PFSK-1 (cell line): Measurements from ENCODE around the gene SS18L1.

Experiments used
- FOXP2 ChIP-seq: optimal IDR thresholded peaks from 2 replicates; pipeline ENCODE3; 2011; ENCODE audit warnings: borderline replicate concordance, control low read depth, inconsistent platforms; ENCODE audit not compliant: insufficient read depth; ENCODE audit errors: extremely low read length, extremely low read depth
- POLR2AphosphoS5 ChIP-seq: IDR thresholded peaks from 2 replicates; pipeline ENCODE4 v1.6.1; 2012; ENCODE audit warnings: low read depth, mild to moderate bottlenecking, control low read depth, low read length, moderate library complexity
- REST ChIP-seq, 2 experiments: IDR thresholded peaks; 2 replicates each; pipeline versions ENCODE4 v1.6.1 to v1.8.0; 2011 to 2012; ENCODE audit warnings: low read depth in 2 of 2, low read length in 2 of 2, control low read depth in 1 of 2, inconsistent platforms in 1 of 2, mild to moderate bottlenecking in 1 of 2, moderate library complexity in 1 of 2; ENCODE audit not compliant: insufficient read depth in 1 of 2

GRCh38 chr20:62121776-62122653 is 21.6 kb upstream of the SS18L1 start, which contains the start of gene LSM14B:
- TF ChIP-seq REST (IDR thresholded peaks at IDR 0.05; ENCODE audit: insufficient read depth in 1 of 2, low read depth in 2 of 2, low read length in 2 of 2) (no peak), POLR2AphosphoS5 (peak; percentile 72; the same call in 1 of the 2 replicates), FOXP2 (peak; percentile 85)
